GM10266 (cell line): ENCODE results near the gene ARL14EP.

Experiments used
- DNase-seq: peaks from one replicate; pipeline ENCODE4 v3.0.0; 2012; ENCODE audit errors: extremely low spot score
- CTCF ChIP-seq: IDR thresholded peaks from 2 replicates; pipeline ENCODE4 v1.5.1; 2012; ENCODE audit warnings: mild to moderate bottlenecking, low read depth; ENCODE audit not compliant: control insufficient read depth, insufficient read depth; ENCODE audit errors: missing control alignments

ARL14EP gene

GRCh38 chr11:30346068-30346688 lies 23.3 kb downstream of the ARL14EP start:
- TF ChIP-seq CTCF, result peak; percentile 39
- peak; percentile 17 for DNase-seq

- DNase-seq, result no peak
- TF ChIP-seq CTCF, result no peak
Observed at GRCh38 chr11:30348035-30348434, 25.1 kb downstream of the ARL14EP start.

- DNase-seq, result no peak
- no peak for TF ChIP-seq CTCF
Observed at GRCh38 chr11:30349885-30350284, 27.0 kb downstream of the ARL14EP start.

- no peak for TF ChIP-seq CTCF
- no peak for DNase-seq
Observed at GRCh38 chr11:30350384-30350783, 27.5 kb downstream of the ARL14EP start.

GRCh38 chr11:30351061-30351460 lies 28.2 kb downstream of the ARL14EP start:
- DNase-seq, result no peak
- TF ChIP-seq CTCF, result no peak

GRCh38 chr11:30356391-30356790 lies 33.5 kb downstream of the ARL14EP start:
- no peak for DNase-seq
- no peak for TF ChIP-seq CTCF

GRCh38 chr11:30357872-30358271 lies 35.0 kb downstream of the ARL14EP start:
- no peak for DNase-seq
- no peak for TF ChIP-seq CTCF
